Measurements from ENCODE around the gene MIPOL1. TPM values are rescaled to one million over a fixed set of nuclear protein-coding genes. Genes with fewer than 3 reads are reported as not detected.

The MIPOL1 gene
- total and polyA plus RNA-seq, 2 of the 13 experiments (the other 11 are each of a cell fraction or from before 2014, with no cell fraction given) = 8.6 to 34.2 TPM

- TF ChIP-seq HES4 (CRISPR knock-in tag; IDR thresholded peaks at IDR 0.05; ENCODE audit: borderline replicate concordance) = peak; percentile 98
- TF ChIP-seq NCOR1 (IDR thresholded peaks at IDR 0.05; ENCODE audit: borderline replicate concordance, low read length) = no peak
- TF ChIP-seq KMT2B (CRISPR knock-in tag; IDR thresholded peaks at IDR 0.05) = peak; percentile 99
- TF ChIP-seq FLYWCH1 (CRISPR knock-in tag; IDR thresholded peaks at IDR 0.05) = peak; percentile 24; the same call in 1 of the 2 replicates
- TF ChIP-seq JDP2 (CRISPR knock-in tag; IDR thresholded peaks at IDR 0.05; ENCODE audit: borderline replicate concordance) = peak; percentile 89
- no peak for TF ChIP-seq FIP1L1 (IDR thresholded peaks at IDR 0.05; ENCODE audit: borderline replicate concordance, insufficient read depth, low read depth, low read length)
- no peak; the same call in 1 of the 2 replicates for TF ChIP-seq NR2F2 (IDR thresholded peaks at IDR 0.05; ENCODE audit: borderline replicate concordance, low read depth)
- TF ChIP-seq HOXA3 (CRISPR knock-in tag; IDR thresholded peaks at IDR 0.05) = peak; percentile 98
- TF ChIP-seq ZNF263 (CRISPR knock-in tag; IDR thresholded peaks at IDR 0.05) = peak; percentile 87
- peak; percentile 37; the same call in 1 of the 2 replicates for TF ChIP-seq GMEB2 (CRISPR knock-in tag; IDR thresholded peaks at IDR 0.05; ENCODE audit: low read depth)
- TF ChIP-seq, protein P1, sequence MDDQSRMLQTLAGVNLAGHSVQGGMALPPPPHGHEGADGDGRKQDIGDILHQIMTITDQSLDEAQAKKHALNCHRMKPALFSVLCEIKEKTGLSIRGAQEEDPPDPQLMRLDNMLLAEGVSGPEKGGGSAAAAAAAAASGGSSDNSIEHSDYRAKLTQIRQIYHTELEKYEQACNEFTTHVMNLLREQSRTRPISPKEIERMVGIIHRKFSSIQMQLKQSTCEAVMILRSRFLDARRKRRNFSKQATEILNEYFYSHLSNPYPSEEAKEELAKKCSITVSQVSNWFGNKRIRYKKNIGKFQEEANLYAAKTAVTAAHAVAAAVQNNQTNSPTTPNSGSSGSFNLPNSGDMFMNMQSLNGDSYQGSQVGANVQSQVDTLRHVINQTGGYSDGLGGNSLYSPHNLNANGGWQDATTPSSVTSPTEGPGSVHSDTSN (CRISPR knock-in tag; IDR thresholded peaks at IDR 0.05; ENCODE audit: borderline replicate concordance) = peak; percentile 87
- peak; percentile 86; the same call in 1 of the 2 replicates for TF ChIP-seq ZNF83 (CRISPR knock-in tag; IDR thresholded peaks at IDR 0.05; ENCODE audit: borderline replicate concordance)
- TF ChIP-seq ZNF749 (CRISPR knock-in tag; IDR thresholded peaks at IDR 0.05; ENCODE audit: borderline replicate concordance) = peak; percentile 61; the same call in 1 of the 2 replicates
- TF ChIP-seq, protein P2, sequence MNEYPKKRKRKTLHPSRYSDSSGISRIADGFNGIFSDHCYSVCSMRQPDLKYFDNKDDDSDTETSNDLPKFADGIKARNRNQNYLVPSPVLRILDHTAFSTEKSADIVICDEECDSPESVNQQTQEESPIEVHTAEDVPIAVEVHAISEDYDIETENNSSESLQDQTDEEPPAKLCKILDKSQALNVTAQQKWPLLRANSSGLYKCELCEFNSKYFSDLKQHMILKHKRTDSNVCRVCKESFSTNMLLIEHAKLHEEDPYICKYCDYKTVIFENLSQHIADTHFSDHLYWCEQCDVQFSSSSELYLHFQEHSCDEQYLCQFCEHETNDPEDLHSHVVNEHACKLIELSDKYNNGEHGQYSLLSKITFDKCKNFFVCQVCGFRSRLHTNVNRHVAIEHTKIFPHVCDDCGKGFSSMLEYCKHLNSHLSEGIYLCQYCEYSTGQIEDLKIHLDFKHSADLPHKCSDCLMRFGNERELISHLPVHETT (CRISPR knock-in tag; conservative IDR thresholded peaks at IDR 0.05) = no peak; the same call in 1 of the 2 replicates
- peak; percentile 96 for TF ChIP-seq DMAP1 (CRISPR knock-in tag; IDR thresholded peaks at IDR 0.05)
- peak; percentile 84 for TF ChIP-seq ZNF644 (CRISPR knock-in tag; IDR thresholded peaks at IDR 0.05; ENCODE audit: low read depth)
- TF ChIP-seq ZNF547 (CRISPR knock-in tag; IDR thresholded peaks at IDR 0.05) = peak; percentile 98
- peak; percentile 50; the same call in 1 of the 2 replicates for TF ChIP-seq HIVEP1 (CRISPR knock-in tag; IDR thresholded peaks at IDR 0.05)
- peak; percentile 80 for TF ChIP-seq MED1 (CRISPR knock-in tag; IDR thresholded peaks at IDR 0.05)
- no peak for TF ChIP-seq MAFF (IDR thresholded peaks at IDR 0.05; ENCODE audit: low read depth, low read length)
- peak; percentile 45; the same call in 1 of the 2 replicates for TF ChIP-seq FUBP1 (CRISPR knock-in tag; IDR thresholded peaks at IDR 0.05; ENCODE audit: borderline replicate concordance)
- TF ChIP-seq MZF1 (CRISPR knock-in tag; IDR thresholded peaks at IDR 0.05; ENCODE audit: borderline replicate concordance) = no peak; the same call in 1 of the 2 replicates
- TF ChIP-seq MTF1 (CRISPR knock-in tag; IDR thresholded peaks at IDR 0.05) = no peak
These were observed at the start of gene MIPOL1 (continued) for GRCh38 chr14:37197421-37198272.
